SK-N-SH (cell line): ENCODE measurements around the gene BTBD10. TPM values are rescaled to one million over a fixed set of nuclear protein-coding genes. Genes with fewer than 3 reads are reported as not detected.

Experiments
- CTCF ChIA-PET: fragments of 300-600, 350-600 bp; formaldehyde crosslinking; extraction: SDS; loops from one replicate; lab custom pipeline; 2021; lab: Yijun Ruan, JAX
- POLR2A ChIA-PET: fragments of 350-600 bp; sonication (Branson Sonifier 250); formaldehyde crosslinking; extraction: SDS; loops from one replicate; lab custom pipeline; 2020; ENCODE audit warnings: antibody characterized with exemption, inconsistent platforms; lab: Yijun Ruan, JAX
- DNase-seq: peaks from one replicate; pipeline ENCODE4 v3.0.0; 2012
- H2AFZ ChIP-seq: fragments of 200-600 bp; sonication (generic); 2 replicates; pipeline ENCODE4 v1.8.1; 2016; ENCODE audit warnings: antibody characterized with exemption, mild to moderate bottlenecking, low read depth
- H3F3A ChIP-seq: fragments of 200-600 bp; sonication (generic); replicated peaks from 2 replicates; pipeline ENCODE3; 2016; ENCODE audit warnings: antibody characterized with exemption, mild to moderate bottlenecking; ENCODE audit not compliant: insufficient read depth
- H3K27ac ChIP-seq, 2 experiments: fragments of 200-500 bp in 1 of 2; fragments of 200-600 bp in 1 of 2; sonication (Bioruptor generic) in 1 of 2; sonication (generic), shearing (Covaris generic) in 1 of 2; 2 replicates each; pipeline versions ENCODE4 v1.5.1 to v1.6.1; 2014 to 2016; ENCODE audit warnings: low read depth in 2 of 2, inconsistent platforms in 1 of 2, low read length in 1 of 2, mild to moderate bottlenecking in 1 of 2, mixed read lengths in 1 of 2
- H3K27me3 ChIP-seq: fragments of 200-600 bp; sonication (generic), shearing (Covaris generic); 2 replicates; pipeline ENCODE4 v1.6.1; 2016; ENCODE audit warnings: mixed run types; ENCODE audit not compliant: insufficient read depth
- H3K36me3 ChIP-seq, 2 experiments: fragments of 200-500 bp in 1 of 2; fragments of 200-600 bp in 1 of 2; sonication (Bioruptor generic) in 1 of 2; sonication (generic) in 1 of 2; replicated peaks in 1 of 2; 2 replicates each; pipeline versions ENCODE3 to v1.5.1; 2014 to 2016; ENCODE audit warnings: low read length in 1 of 2, mild to moderate bottlenecking in 1 of 2; ENCODE audit not compliant: insufficient read depth in 2 of 2, control insufficient read depth in 1 of 2
- H3K4me1 ChIP-seq, 2 experiments: fragments of 200-500 bp in 1 of 2; fragments of 200-600 bp in 1 of 2; sonication (Bioruptor generic) in 1 of 2; sonication (generic), shearing (Covaris generic) in 1 of 2; 2 replicates each; pipeline versions ENCODE4 v1.5.1 to v1.6.1; 2014 to 2016; ENCODE audit warnings: low read depth in 1 of 2, low read length in 1 of 2, mixed run types in 1 of 2; ENCODE audit not compliant: insufficient read depth in 2 of 2, control insufficient read depth in 1 of 2
- H3K4me2 ChIP-seq: fragments of 200-600 bp; sonication (generic), shearing (Covaris generic); 2 replicates; pipeline ENCODE4 v1.6.1; 2017; ENCODE audit warnings: mixed run types
- H3K4me3 ChIP-seq, 2 experiments: fragments of 200-500 bp in 1 of 2; fragments of 200-600 bp in 1 of 2; sonication (Bioruptor generic) in 1 of 2; sonication (generic), shearing (Covaris generic) in 1 of 2; 2 replicates each; pipeline versions ENCODE4 v1.5.1 to v1.8.1; 2014 to 2016; ENCODE audit warnings: low read depth in 2 of 2, inconsistent platforms in 1 of 2, low read length in 1 of 2, mild to moderate bottlenecking in 1 of 2, mixed read lengths in 1 of 2, moderate library complexity in 1 of 2
- H3K79me2 ChIP-seq: fragments of 200-600 bp; sonication (generic); 2 replicates; pipeline ENCODE4 v1.8.1; 2017; ENCODE audit warnings: mild to moderate bottlenecking; ENCODE audit not compliant: insufficient read depth
- H3K9ac ChIP-seq: fragments of 200-600 bp; sonication (generic); 2 replicates; pipeline ENCODE4 v1.6.1; 2017; ENCODE audit warnings: mixed run types
- H3K9me2 ChIP-seq: fragments of 200-600 bp; sonication (generic); 2 replicates; pipeline ENCODE4 v1.6.1; 2017; ENCODE audit warnings: mixed run types
- H3K9me3 ChIP-seq: fragments of 200-600 bp; sonication (generic); 2 replicates; pipeline ENCODE4 v1.6.1; 2017; ENCODE audit warnings: mixed run types, mild to moderate bottlenecking, moderate library complexity
- H4K20me1 ChIP-seq: fragments of 200-600 bp; sonication (generic); 2 replicates; pipeline ENCODE4 v1.6.1; 2017; ENCODE audit warnings: mild to moderate bottlenecking, mixed run types; ENCODE audit not compliant: insufficient read depth
- ELF1 ChIP-seq: IDR thresholded peaks from 2 replicates; pipeline ENCODE4 v1.4.0; 2012
- EP300 ChIP-seq, 2 experiments: IDR thresholded peaks; 2 replicates each; pipeline versions ENCODE4 v1.4.0 to v1.6.1; 2012; ENCODE audit warnings: borderline replicate concordance in 1 of 2, low read depth in 1 of 2, low read length in 1 of 2
- EZH2phosphoT487 ChIP-seq: fragments of 200-600 bp; sonication (generic); IDR thresholded peaks from 2 replicates; pipeline ENCODE4 v1.6.1; 2017; ENCODE audit warnings: low read depth, mixed run types, mild to moderate bottlenecking, antibody characterized with exemption, moderate library complexity, borderline replicate concordance
- FOXJ3 ChIP-seq: sonication (generic); formaldehyde crosslinking; IDR thresholded peaks from 2 replicates; pipeline ENCODE4 v1.5.1; 2020; ENCODE audit warnings: mild to moderate bottlenecking, missing genetic modification reagents
- GABPA ChIP-seq: IDR thresholded peaks from 2 replicates; pipeline ENCODE4 v1.4.0; 2012; ENCODE audit warnings: low read depth, mild to moderate bottlenecking
- JUND ChIP-seq: IDR thresholded peaks from 2 replicates; pipeline ENCODE4 v1.4.0; 2012
- MXI1 ChIP-seq: IDR thresholded peaks from 2 replicates; pipeline ENCODE4 v1.6.1; 2012; ENCODE audit warnings: mild to moderate bottlenecking, low read depth, low read length, improper control_type of control experiment
- NFIC ChIP-seq: IDR thresholded peaks from 2 replicates; pipeline ENCODE4 v1.4.0; 2012; ENCODE audit warnings: borderline replicate concordance
- NRF1 ChIP-seq: IDR thresholded peaks from 2 replicates; pipeline ENCODE4 v1.6.1; 2012; ENCODE audit warnings: low read depth, mild to moderate bottlenecking, low read length
- PBX3 ChIP-seq: IDR thresholded peaks from 2 replicates; pipeline ENCODE4; 2012
- RAD21 ChIP-seq: IDR thresholded peaks from 2 replicates; pipeline ENCODE4 v1.6.1; 2012; ENCODE audit warnings: mild to moderate bottlenecking, low read length
- RFX5 ChIP-seq: IDR thresholded peaks from 2 replicates; pipeline ENCODE4 v1.6.1; 2012; ENCODE audit warnings: mild to moderate bottlenecking, improper control_type of control experiment, low read length
- SMC3 ChIP-seq: IDR thresholded peaks from 2 replicates; pipeline ENCODE4 v1.6.1; 2012; ENCODE audit warnings: low read depth, low read length, improper control_type of control experiment
- TEAD4 ChIP-seq: IDR thresholded peaks from 2 replicates; pipeline ENCODE4 v1.4.0; 2012; ENCODE audit warnings: mild to moderate bottlenecking, borderline replicate concordance; ENCODE audit not compliant: insufficient read depth
- USF1 ChIP-seq: IDR thresholded peaks from 2 replicates; pipeline ENCODE4 v1.4.0; 2012; ENCODE audit warnings: low read depth, borderline replicate concordance
- ZBTB33 ChIP-seq: IDR thresholded peaks from 2 replicates; pipeline ENCODE4 v1.4.0; 2012; ENCODE audit warnings: low read depth, borderline replicate concordance
- WGBS: methylation state at CpG from one replicate; pipeline ENCODE4 v1.1.6; 2017; ENCODE audit warnings: low lambda C conversion rate; 5-methylcytosine and 5-hydroxymethylcytosine counted together
- polyA plus RNA-seq, 3 experiments: library from polyadenylated mRNA; depleted of rRNA; stranded (reverse); fragments of >200 nt; gene quantifications; 2 replicates each; pipeline ENCODE4 v1.2.3, GENCODE V29; 2012
- TF ChIP-seq, protein P1 (sequence below): fragments of 150-350 bp; IDR thresholded peaks from 2 replicates; pipeline ENCODE4 v1.6.1; 2016; ENCODE audit warnings: mild to moderate bottlenecking, low read depth, low read length
- TF ChIP-seq, protein P2 (sequence below): fragments of 200-600 bp; sonication (generic); IDR thresholded peaks from 2 replicates; pipeline ENCODE4 v1.6.1; 2017; ENCODE audit warnings: antibody characterized with exemption, mild to moderate bottlenecking, moderate library complexity

The BTBD10 gene
- polyA plus RNA-seq, 1 of the 3 experiments (the other 2 are of a cell fraction) = 23.0 TPM

DNA sequence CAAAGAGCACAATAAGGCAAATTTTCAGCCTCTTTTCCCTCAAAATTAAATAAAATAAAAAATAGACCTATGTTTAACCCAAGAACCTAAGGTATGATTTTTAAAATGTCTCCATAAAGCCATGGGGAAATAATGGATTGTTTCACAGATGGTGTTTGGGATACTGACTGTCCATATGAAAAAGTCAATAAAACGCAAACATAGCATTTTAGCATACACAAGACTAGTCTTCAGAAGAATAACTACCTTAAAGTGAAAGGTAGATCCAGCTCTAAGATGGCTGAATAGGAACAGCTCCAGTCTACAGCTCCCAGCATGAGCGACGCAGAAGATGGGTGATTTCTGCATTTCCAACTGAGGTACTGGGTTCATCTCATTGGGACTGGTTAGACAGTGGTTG, 16.7 kb upstream of the BTBD10 start:
- Histone ChIP-seq H2AFZ (no peak overlapping the region), H3K4me2 (no peak overlapping the region), H3K9me2 (no peaks in the 10 kb centered on the region), H3K9ac (no peak overlapping the region)
- WGBS = 63% methylated on average over 3 of the region's 3 CpGs
- TF ChIP-seq GABPA = no peak
- TF ChIP-seq EP300 (IDR thresholded peaks at IDR 0.05; ENCODE audit: borderline replicate concordance in 1 of 2, low read depth in 1 of 2, low read length in 1 of 2) = no peak
- no peak for TF ChIP-seq ELF1
- TF ChIP-seq NFIC = no peak
- TF ChIP-seq MXI1 = no peak
- TF ChIP-seq RAD21 = no peak
- no peak for TF ChIP-seq PBX3
- no peak for TF ChIP-seq SMC3
- TF ChIP-seq USF1 = no peak
- TF ChIP-seq, protein P1, sequence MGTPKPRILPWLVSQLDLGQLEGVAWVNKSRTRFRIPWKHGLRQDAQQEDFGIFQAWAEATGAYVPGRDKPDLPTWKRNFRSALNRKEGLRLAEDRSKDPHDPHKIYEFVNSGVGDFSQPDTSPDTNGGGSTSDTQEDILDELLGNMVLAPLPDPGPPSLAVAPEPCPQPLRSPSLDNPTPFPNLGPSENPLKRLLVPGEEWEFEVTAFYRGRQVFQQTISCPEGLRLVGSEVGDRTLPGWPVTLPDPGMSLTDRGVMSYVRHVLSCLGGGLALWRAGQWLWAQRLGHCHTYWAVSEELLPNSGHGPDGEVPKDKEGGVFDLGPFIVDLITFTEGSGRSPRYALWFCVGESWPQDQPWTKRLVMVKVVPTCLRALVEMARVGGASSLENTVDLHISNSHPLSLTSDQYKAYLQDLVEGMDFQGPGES = no peak
- TF ChIP-seq, all 33 proteins: peak for 0
- no peaks in the 10 kb centered on the region for H3F3A ChIP-seq
- H3K36me3 ChIP-seq = no peaks in the 10 kb centered on the region
- H3K9me3 ChIP-seq = peaks cover 4% of the 10 kb centered on the region; the same call in 1 of the 2 replicates
- H3K4me3 ChIP-seq = no peak overlapping the region
- POLR2A ChIA-PET = no interaction called here
- H4K20me1 ChIP-seq = no peaks in the 10 kb centered on the region
- CTCF ChIA-PET = no interaction called here
- H3K79me2 ChIP-seq = no peaks in the 10 kb centered on the region
- no peak for DNase-seq
- no peak overlapping the region for H3K27ac ChIP-seq
- H3K27me3 ChIP-seq = no peaks in the 10 kb centered on the region; the same call in 1 of the 2 replicates
- no peaks in the 10 kb centered on the region for H3K4me1 ChIP-seq

GRCh38 chr11:13475091-13475490, 12.1 kb upstream of the BTBD10 start:
- ChIA-PET POLR2A (no interaction called here), CTCF (no interaction called here)
- no peaks in the 10 kb centered on the region for H3K79me2 ChIP-seq
- WGBS = 63% methylated on average over 3 of the region's 3 CpGs
- no peak overlapping the region for H2AFZ ChIP-seq
- H3F3A ChIP-seq = no peaks in the 10 kb centered on the region
- no peaks in the 10 kb centered on the region for H3K36me3 ChIP-seq
- H3K4me3 ChIP-seq = no peak overlapping the region
- no peaks in the 10 kb centered on the region for H3K9me3 ChIP-seq
- H4K20me1 ChIP-seq = no peaks in the 10 kb centered on the region
- H3K4me1 ChIP-seq = no peaks in the 10 kb centered on the region
- H3K27ac ChIP-seq = no peak overlapping the region
- H3K9me2 ChIP-seq = no peaks in the 10 kb centered on the region
- no peak overlapping the region for H3K4me2 ChIP-seq
- no peak for DNase-seq
- H3K9ac ChIP-seq = no peak overlapping the region
- H3K27me3 ChIP-seq = peaks cover 4% of the 10 kb centered on the region; the same call in 1 of the 2 replicates
- TF ChIP-seq JUND (no peak), EZH2phosphoT487 (no peak), RFX5 (no peak), EP300 (IDR thresholded peaks at IDR 0.05; ENCODE audit: borderline replicate concordance in 1 of 2, low read depth in 1 of 2, low read length in 1 of 2) (no peak), NFIC (no peak), USF1 (no peak), FOXJ3 (CRISPR knock-in tag) (no peak), SMC3 (no peak), MXI1 (no peak), NRF1 (no peak), RAD21 (no peak), TEAD4 (no peak), PBX3 (no peak), ZBTB33 (no peak)
- TF ChIP-seq, protein P2, sequence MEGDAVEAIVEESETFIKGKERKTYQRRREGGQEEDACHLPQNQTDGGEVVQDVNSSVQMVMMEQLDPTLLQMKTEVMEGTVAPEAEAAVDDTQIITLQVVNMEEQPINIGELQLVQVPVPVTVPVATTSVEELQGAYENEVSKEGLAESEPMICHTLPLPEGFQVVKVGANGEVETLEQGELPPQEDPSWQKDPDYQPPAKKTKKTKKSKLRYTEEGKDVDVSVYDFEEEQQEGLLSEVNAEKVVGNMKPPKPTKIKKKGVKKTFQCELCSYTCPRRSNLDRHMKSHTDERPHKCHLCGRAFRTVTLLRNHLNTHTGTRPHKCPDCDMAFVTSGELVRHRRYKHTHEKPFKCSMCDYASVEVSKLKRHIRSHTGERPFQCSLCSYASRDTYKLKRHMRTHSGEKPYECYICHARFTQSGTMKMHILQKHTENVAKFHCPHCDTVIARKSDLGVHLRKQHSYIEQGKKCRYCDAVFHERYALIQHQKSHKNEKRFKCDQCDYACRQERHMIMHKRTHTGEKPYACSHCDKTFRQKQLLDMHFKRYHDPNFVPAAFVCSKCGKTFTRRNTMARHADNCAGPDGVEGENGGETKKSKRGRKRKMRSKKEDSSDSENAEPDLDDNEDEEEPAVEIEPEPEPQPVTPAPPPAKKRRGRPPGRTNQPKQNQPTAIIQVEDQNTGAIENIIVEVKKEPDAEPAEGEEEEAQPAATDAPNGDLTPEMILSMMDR = no peak
